ENCODE results near the gene NDUFS6.

The NDUFS6 gene

GRCh38 chr5:1860949-1861348 lies 59.7 kb downstream of the NDUFS6 start:
- Histone ChIP-seq H3K79me1 (ENCODE audit: low read length) (no peaks in the 10 kb centered on the region), H3K27me3 (ENCODE audit: insufficient read depth, low read length, poor library complexity) (no peaks in the 10 kb centered on the region), H3K9ac (ENCODE audit: low read length) (no peak overlapping the region), H3K36me3 (ENCODE audit: control insufficient read depth, insufficient read depth, low read length) (no peaks in the 10 kb centered on the region), H2BK15ac (replicated peaks; ENCODE audit: low read depth) (no peak overlapping the region), H3K4ac (ENCODE audit: low read depth, low read length) (no peak overlapping the region), H3K23ac (ENCODE audit: low read length) (no peak overlapping the region), H4K5ac (ENCODE audit: low read length) (no peak overlapping the region), H2BK120ac (ENCODE audit: low read depth, low read length) (no peak overlapping the region), H3K56ac (ENCODE audit: low read length) (no peak overlapping the region), H3K79me2 (ENCODE audit: control insufficient read depth, insufficient read depth, low read length) (no peaks in the 10 kb centered on the region), H2AK5ac (ENCODE audit: low read length) (no peak overlapping the region), H3K18ac (ENCODE audit: low read length) (no peak overlapping the region), H3K4me3 (ENCODE audit: low read length) (no peak overlapping the region), H3K4me1 (ENCODE audit: control insufficient read depth, low read depth, low read length) (no peaks in the 10 kb centered on the region), H2BK5ac (ENCODE audit: low read length) (no peak overlapping the region), H3K27ac (ENCODE audit: low read depth, low read length) (no peak overlapping the region), H3K4me2 (ENCODE audit: low read length) (no peak overlapping the region), H4K8ac (ENCODE audit: low read depth, low read length) (no peak overlapping the region)
- no peak for DNase-seq
- WGBS (ENCODE audit: extremely low coverage, insufficient coverage, low lambda C conversion rate), result no CpG with 5 or more reads among the region's 7 CpGs

DNA sequence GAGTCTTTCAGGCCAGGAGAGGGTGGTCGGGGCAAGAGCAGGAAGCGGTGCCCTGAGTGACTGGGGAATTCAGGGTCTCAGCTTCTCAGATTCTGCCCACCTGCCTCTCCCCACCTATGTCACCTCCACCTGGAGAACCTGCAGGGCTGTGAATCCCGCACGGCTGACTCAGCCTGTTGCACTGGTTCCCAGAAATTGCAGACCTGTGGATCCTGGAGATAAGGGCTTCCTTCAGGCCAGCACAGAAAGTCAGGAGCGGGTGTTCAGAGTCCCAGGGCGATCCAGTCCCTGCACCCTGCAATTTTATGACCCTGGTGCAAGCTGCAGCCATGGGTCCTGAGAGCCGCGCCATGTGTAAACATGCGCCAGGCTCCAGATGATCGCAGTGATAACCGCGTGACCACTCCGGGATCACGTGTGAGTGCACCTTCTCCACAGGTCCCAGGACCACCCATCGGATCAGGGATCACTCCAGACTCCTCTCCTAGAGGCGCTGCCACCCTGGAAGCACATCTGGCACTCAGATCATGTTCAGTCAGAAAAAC lies 63.8 kb downstream of the NDUFS6 start:
- H2BK120ac ChIP-seq (ENCODE audit: low read depth, low read length), result no peak overlapping the region
- no peak overlapping the region for H3K56ac ChIP-seq (ENCODE audit: low read length)
- WGBS (ENCODE audit: extremely low coverage, insufficient coverage, low lambda C conversion rate), result no CpG with 5 or more reads among the region's 16 CpGs
- no peaks in the 10 kb centered on the region for H3K79me2 ChIP-seq (ENCODE audit: control insufficient read depth, insufficient read depth, low read length)
- H3K4me3 ChIP-seq (ENCODE audit: low read length), result no peak overlapping the region
- H3K27me3 ChIP-seq (ENCODE audit: insufficient read depth, low read length, poor library complexity), result peaks cover 1% of the 10 kb centered on the region
- no peak overlapping the region for H3K23ac ChIP-seq (ENCODE audit: low read length)
- H3K4me1 ChIP-seq (ENCODE audit: control insufficient read depth, low read depth, low read length), result no peaks in the 10 kb centered on the region
- no peaks in the 10 kb centered on the region for H3K36me3 ChIP-seq (ENCODE audit: control insufficient read depth, insufficient read depth, low read length)
- no peak overlapping the region for H3K27ac ChIP-seq (ENCODE audit: low read depth, low read length)
- H3K4me2 ChIP-seq (ENCODE audit: low read length), result no peak overlapping the region
- H2BK15ac ChIP-seq (replicated peaks; ENCODE audit: low read depth), result no peak overlapping the region
- no peak overlapping the region for H3K18ac ChIP-seq (ENCODE audit: low read length)
- no peak overlapping the region for H3K4ac ChIP-seq (ENCODE audit: low read depth, low read length)
- no peak overlapping the region for H2AK5ac ChIP-seq (ENCODE audit: low read length)
- no peak overlapping the region for H4K8ac ChIP-seq (ENCODE audit: low read depth, low read length)
- H3K9ac ChIP-seq (ENCODE audit: low read length), result no peak overlapping the region
- H3K79me1 ChIP-seq (ENCODE audit: low read length), result no peaks in the 10 kb centered on the region
- DNase-seq, result no peak
- H2BK5ac ChIP-seq (ENCODE audit: low read length), result no peak overlapping the region
- no peak overlapping the region for H4K5ac ChIP-seq (ENCODE audit: low read length)

DNA sequence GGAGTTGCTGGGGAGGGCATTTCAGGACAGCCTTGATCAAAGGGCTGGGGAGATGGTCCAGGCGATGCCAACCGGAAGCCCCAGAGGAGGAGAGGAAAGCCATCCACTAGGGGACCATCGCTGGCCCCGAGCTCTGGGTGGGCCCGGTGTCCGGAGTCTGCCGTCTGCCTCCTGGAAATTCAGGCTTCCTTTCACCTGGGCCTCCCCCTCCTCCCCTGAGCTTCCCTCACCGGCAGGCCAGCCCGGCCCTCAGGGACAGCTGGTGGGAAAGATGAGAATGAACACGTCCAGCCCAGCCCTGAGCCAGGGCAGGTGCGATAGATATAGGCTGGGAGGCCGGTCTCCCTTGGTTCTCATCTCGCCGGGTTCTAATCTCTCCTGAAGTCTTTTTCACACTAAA lies 64.3 kb downstream of the NDUFS6 start:
- WGBS (ENCODE audit: extremely low coverage, insufficient coverage, low lambda C conversion rate), result no CpG with 5 or more reads among the region's 14 CpGs
- H2BK15ac ChIP-seq (replicated peaks; ENCODE audit: low read depth), result no peak overlapping the region
- DNase-seq, result no peak
- H2AK5ac ChIP-seq (ENCODE audit: low read length), result no peak overlapping the region
- H3K27ac ChIP-seq (ENCODE audit: low read depth, low read length), result no peak overlapping the region
- H3K4me1 ChIP-seq (ENCODE audit: control insufficient read depth, low read depth, low read length), result no peaks in the 10 kb centered on the region
- H3K18ac ChIP-seq (ENCODE audit: low read length), result no peak overlapping the region
- no peak overlapping the region for H2BK120ac ChIP-seq (ENCODE audit: low read depth, low read length)
- no peaks in the 10 kb centered on the region for H3K79me2 ChIP-seq (ENCODE audit: control insufficient read depth, insufficient read depth, low read length)
- no peak overlapping the region for H3K9ac ChIP-seq (ENCODE audit: low read length)
- no peak overlapping the region for H4K8ac ChIP-seq (ENCODE audit: low read depth, low read length)
- no peaks in the 10 kb centered on the region for H3K36me3 ChIP-seq (ENCODE audit: control insufficient read depth, insufficient read depth, low read length)
- H3K4ac ChIP-seq (ENCODE audit: low read depth, low read length), result no peak overlapping the region
- H3K27me3 ChIP-seq (ENCODE audit: insufficient read depth, low read length, poor library complexity), result peaks cover 1% of the 10 kb centered on the region
- no peak overlapping the region for H3K56ac ChIP-seq (ENCODE audit: low read length)
- H3K79me1 ChIP-seq (ENCODE audit: low read length), result no peaks in the 10 kb centered on the region
- no peak overlapping the region for H3K4me2 ChIP-seq (ENCODE audit: low read length)
- no peak overlapping the region for H2BK5ac ChIP-seq (ENCODE audit: low read length)
- no peak overlapping the region for H3K4me3 ChIP-seq (ENCODE audit: low read length)
- H3K23ac ChIP-seq (ENCODE audit: low read length), result no peak overlapping the region
- no peak overlapping the region for H4K5ac ChIP-seq (ENCODE audit: low read length)

All from mesendoderm (in vitro differentiated cells).